GM19043 (cell line): ENCODE results near the gene PCDHGC3.
A peak's percentile ranks its signal among the peaks of the same experiment; 100 is the strongest.

Source experiments
- ATAC-seq: cut with Tn5 transposase; IDR thresholded peaks from one replicate; pipeline ENCODE4 v1.9.1; 2021; ENCODE audit warnings: low read depth; ENCODE audit not compliant: unreplicated experiment

The PCDHGC3 gene

DNA sequence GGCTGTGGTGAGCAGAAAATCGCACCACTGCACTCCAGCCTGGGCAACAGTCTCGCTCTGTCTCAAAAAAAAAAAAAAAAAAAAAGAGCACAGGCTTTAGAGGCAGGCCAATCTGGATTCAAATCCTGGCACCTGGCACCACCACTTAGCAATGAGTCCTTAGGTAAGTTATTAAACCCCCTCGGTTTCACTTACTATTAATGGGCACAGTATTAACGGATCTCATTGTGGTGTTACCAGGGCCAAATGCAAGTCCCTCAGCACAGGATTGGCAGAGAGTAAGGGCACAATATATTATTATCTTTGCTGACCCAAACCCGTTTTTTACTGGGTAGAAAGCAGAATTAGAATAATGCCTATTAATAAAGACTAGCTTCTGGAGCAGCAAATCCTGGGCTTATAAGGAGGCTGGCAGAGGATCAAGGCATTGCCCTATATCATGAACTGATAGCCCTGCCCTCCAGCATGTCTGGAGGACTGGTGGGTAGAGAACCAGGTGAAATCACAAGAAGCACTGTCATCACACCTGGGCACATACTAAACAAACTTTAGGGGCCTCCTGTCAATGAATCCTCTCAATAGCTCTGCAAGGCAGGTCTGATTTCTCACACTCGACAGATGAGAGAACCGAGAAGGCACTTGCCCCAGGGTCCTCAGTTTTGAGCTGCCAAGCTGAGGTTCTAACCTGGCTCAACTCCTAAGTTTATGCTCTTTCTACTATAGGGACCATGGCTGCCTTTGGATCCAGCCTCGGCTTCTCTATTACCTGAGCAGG, 30.8 kb downstream of the PCDHGC3 start:
- no peak for ATAC-seq

DNA sequence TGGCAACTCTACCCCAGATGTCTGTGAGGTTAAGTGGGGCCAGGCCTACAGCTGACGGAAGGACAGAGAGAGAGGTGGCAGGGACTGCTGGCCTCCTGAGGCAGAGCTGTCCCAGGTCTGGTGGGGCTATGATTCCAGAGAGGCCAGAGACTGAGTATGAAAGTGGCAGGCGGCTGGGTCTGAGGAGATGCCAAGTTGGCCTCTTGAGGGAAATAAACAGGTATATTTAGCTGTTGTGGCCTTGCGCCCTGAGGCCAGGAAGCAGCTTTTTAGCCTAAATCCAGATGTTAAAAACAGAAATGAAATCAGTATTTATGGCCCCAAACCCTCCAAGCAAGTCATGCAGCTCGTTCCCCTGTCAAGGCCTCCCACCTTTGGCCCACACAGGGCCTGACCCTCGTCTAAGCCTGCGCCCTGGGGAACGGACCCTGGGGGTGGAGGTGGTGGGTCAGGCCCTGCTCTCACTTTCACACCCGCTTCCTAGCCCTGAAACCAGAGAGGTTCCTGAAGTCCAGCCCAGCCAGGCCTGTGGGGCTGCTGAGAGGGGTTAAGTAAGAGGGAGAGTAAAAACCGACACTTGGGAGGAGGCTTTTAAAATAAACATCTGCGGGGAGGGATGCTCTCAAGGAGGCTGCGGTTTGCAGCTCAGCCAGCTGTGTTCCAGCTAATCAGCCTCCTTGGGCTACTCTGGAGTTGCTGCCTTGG, 31.8 kb downstream of the PCDHGC3 start:
- ATAC-seq, result peak; percentile 27

DNA sequence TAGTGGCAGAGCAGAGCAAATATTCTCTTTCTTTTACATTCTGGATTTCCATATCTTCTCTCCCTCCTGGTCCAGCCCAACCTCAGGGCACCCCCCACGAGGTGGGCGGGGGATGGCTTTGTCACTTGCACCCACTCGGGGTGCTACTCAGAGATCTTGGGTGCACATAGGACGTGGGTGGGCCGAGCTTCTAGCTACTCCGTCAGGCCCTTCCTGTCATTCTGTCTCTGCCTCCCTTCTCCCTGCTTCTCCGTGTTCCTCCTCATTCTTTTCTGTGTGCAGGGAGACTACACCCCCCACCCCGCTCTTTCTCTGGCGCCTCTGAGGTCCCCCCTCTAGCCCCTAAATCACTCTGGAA, 32.7 kb downstream of the PCDHGC3 start:
- no peak for ATAC-seq

DNA sequence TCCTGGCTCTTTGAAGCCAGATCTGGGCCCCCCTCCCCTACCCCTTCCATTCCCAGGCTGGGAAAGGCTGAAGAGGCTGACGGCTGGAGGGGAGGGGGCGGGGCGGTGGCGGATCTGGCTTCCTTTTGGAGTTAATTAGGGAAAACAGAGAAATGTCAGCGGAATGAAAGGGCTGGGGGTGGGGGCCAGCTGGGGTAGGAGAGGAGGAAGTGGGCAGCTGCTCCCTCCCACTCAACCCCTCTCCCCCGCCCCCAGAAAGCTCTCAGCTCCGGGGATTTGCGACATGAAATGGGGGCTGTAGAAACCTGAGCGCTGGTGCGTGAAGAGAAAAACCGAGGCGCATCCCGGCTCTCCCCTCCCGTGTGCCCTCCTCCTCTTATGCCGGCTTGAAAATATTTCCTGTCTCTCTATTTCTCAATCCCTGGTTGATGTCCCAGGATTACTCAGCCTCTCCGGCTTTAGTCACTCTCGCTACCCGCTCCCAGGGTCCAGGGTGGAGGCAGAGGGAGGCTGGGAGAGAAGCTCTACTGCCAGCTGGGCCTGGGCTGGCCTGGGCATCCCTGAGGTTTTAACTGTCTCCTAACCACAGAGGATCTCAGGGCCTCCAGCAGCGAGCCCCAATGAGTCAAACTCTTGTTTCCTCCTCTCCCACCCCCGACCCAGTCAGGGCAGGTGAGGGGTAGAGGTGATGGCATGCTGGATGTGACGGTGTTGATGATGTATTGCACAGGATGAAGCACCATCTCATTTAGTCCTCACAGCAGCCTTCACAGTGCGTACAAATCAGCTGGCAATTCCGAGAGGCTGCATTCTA, 33.2 kb downstream of the PCDHGC3 start:
- no peak for ATAC-seq

DNA sequence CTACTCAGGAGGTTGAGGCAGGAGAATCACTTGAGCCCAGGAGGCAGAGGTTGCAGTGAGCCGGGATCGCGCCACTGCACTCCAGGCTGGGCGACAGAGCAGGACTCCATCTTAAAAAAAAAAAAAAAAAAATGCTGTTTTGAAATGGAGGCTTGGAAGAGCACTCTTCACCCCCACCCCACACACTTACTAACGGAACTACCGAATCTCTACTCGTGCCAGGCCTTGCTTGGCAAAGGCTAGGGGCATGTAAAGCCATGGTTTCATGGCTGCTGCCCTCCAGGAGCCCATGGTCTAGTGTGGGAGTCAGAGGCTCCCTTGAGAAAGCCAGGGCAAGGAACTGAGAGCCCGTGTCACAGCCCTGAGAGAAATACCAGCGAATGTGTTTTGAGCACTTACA, 34.4 kb downstream of the PCDHGC3 start:
- ATAC-seq, result no peak

DNA sequence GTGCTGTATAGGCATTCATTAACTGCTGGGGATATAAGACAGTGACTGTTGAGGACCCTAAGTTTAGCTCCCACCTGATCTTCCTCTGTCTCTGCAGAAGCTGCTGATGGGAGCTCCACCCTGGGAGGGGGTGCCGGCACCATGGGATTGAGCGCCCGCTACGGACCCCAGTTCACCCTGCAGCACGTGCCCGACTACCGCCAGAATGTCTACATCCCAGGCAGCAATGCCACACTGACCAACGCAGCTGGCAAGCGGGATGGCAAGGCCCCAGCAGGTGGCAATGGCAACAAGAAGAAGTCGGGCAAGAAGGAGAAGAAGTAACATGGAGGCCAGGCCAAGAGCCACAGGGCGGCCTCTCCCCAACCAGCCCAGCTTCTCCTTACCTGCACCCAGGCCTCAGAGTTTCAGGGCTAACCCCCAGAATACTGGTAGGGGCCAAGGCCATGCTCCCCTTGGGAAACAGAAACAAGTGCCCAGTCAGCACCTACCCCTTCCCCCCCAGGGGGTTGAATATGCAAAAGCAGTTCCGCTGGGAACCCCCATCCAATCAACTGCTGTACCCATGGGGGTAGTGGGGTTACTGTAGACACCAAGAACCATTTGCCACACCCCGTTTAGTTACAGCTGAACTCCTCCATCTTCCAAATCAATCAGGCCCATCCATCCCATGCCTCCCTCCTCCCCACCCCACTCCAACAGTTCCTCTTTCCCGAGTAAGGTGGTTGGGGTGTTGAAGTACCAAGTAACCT, 35.3 kb downstream of the PCDHGC3 start:
- no peak for ATAC-seq

DNA sequence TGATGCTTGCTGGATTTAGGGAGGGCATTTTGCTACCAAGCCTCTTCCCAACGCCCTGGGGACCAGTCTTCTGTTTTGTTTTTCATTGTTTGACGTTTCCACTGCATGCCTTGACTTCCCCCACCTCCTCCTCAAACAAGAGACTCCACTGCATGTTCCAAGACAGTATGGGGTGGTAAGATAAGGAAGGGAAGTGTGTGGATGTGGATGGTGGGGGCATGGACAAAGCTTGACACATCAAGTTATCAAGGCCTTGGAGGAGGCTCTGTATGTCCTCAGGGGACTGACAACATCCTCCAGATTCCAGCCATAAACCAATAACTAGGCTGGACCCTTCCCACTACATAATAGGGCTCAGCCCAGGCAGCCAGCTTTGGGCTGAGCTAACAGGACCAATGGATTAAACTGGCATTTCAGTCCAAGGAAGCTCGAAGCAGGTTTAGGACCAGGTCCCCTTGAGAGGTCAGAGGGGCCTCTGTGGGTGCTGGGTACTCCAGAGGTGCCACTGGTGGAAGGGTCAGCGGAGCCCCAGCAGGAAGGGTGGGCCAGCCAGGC, 36.1 kb downstream of the PCDHGC3 start:
- no peak for ATAC-seq

DNA sequence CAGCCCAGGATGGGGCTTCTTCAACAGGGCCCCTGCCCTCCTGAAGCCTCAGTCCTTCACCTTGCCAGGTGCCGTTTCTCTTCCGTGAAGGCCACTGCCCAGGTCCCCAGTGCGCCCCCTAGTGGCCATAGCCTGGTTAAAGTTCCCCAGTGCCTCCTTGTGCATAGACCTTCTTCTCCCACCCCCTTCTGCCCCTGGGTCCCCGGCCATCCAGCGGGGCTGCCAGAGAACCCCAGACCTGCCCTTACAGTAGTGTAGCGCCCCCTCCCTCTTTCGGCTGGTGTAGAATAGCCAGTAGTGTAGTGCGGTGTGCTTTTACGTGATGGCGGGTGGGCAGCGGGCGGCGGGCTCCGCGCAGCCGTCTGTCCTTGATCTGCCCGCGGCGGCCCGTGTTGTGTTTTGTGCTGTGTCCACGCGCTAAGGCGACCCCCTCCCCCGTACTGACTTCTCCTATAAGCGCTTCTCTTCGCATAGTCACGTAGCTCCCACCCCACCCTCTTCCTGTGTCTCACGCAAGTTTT, 36.7 kb downstream of the PCDHGC3 start:
- no peak for ATAC-seq

DNA sequence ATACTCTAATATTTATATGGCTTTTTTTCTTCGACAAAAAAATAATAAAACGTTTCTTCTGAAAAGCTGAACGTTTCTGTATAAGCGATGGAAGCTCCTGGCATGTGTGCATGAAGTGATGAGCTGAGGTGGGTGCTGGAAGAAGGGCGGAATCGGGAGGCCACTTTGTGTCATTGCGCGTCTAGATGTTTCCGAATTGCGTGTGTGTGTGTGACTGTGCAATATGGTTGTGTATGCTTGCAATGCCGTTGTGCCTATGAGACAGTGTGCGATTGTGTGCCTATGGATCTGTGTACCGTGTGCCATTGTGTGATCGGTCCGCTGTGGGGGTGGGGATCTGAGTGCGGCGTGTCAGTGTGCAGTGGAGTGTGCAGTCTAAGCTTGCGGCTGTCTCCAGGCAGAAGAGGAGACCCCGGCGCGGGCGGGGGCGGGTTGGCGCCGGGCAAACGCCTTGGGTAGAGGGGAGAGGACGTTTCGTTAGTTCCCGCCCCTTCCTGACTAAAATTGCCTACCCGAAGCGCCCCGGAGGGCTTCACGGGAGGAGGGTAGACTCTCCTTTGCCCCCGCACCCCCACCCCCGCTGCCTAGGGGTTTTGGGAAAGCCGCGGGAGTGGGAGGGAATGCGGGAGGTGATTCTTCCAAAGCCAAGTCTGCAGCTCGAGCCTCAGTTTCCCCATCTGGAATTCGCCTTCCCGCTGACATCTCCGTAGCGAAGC, 37.3 kb downstream of the PCDHGC3 start:
- no peak for ATAC-seq

DNA sequence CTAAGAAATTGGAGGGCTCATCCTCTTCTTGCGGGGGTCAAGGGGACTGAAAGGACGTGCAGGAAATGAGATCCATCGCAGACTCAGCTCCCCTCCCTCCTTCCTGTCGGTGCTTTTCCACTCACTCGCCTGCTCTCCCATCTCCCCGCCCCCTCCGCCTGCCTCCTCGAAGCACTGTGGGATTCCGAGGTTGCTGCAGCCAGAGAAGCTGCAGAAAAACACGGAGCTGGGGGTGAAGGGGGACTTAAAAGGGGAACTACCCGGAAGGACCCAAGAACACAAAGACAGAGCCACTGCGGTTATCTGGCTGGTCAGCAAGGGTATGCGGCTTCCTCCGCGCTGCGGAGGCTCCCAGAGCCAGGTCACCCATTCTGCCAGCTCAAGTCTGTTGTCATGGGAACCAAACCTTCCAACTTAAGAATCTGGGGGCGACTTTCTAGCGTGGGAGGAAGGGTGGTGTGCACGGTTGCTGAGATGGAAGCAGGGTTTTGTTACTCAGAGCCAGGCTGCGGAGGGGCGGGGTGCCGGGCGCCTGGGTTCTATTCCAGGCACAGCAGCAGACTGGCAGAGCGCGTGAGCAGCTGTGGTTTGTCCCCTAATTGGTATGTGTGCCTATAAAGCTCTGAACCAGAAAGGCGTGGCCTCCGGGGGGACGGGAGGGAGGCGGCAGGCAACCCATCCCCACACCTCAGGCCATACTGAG, 38.0 kb downstream of the PCDHGC3 start:
- ATAC-seq, result no peak

DNA sequence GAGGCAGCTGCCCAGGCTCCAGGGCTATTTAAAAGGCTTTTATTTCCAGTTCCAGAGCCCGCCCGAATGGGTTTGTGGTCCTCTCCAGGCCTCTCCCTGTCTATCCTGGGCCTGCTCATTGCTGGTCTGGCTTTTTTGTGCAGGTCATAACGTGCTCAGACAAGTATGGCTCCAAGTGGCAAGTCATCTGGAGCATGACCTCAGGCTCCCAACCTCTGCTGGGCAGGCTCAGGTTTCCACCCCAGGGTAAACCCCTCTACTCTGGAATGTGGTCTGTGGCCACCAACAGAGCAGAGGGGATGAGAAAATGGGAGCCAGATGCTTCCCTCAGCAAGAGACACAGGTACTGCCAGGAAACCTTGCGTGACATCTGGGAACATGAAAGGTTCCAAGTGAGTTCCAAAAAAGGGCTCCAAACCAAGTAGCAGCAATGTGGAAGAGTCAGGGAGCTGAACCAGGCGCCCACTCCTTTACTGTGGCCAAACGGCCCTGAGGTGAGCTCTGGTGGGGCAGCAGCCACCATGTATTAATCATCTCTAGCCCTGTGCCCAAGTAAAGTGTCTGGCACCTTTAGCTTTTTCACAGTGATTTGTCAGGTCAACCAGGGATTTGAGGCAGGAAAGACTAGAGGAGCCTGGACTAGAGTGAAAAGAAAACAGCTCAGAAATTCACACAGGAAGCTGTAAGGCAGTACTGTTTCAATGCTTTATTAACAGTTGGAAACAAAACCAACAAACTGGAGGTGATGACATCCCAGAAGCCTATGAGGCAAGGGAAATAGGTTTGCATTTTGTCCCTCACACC, 38.8 kb downstream of the PCDHGC3 start:
- ATAC-seq, result no peak

DNA sequence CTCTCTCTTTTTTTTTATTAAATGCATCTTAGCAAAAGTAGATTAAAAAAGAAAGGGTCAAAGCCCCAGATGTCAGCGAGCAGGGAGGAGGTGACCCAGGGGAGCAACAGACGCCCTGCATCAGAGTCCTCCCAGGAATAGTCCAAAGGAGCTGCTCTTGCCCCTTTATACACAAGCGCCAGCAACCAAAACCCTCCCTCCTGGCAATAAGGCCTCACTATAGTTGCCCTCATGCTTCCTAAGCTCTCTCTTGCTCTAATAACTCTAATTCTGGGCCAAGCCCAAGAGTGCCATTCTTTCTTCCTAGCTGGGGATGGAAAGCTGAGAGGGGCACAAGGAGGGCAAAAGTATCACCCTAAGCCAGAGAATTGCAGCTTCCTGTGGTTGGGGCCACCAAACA, 39.4 kb downstream of the PCDHGC3 start:
- no peak for ATAC-seq

DNA sequence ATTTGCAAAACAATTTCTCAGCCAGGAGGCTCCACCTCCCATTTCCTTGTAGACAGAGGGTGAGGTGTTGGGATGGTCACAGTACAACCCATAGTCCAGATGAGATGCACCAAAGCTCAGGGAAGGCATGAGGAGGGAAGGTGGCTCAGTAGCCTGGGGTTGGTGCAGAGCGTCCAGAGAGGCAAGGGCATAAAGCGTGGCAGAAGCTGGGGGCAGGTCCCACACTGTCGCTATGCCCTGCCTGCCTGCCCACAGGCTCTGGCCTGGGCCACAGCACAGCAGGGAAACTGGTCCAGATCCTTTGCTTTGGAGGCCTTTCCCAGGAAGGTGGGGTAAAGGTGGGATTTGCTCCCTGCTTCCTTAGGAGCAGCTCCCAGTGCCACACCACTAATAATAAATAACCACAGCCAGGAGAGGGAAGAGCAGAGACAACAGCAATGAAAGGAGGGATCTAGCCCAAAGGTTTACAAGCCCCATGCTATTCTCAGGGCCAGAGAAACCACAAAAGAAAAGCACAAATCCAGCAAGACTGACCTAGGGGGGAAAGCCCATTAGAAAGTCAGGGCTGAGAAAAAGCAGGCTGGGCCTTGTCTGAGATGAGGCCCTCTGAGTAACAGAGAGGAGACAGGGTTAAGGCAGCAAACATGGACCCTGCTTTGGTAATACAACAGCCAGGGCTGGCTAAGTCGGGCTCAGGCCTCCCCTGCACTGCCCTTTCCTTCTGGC, 40.3 kb downstream of the PCDHGC3 start:
- ATAC-seq, result no peak

DNA sequence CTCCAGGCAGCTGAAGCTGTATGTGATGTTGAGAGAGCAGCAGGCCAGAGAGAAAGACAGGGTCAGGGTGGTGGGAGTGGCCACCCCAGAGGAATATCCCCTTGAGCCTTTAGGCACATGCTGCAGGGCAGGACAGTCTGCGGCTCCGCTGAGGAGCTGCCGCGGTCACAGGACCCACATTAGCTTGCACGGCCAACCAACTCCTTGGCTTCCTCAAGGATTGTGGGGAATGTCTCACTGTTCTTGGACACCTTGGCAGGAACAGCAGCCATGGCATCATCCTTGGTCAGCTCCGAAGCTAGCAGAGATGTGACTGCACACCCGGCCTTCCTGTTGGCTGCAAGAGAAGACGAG, 40.9 kb downstream of the PCDHGC3 start:
- ATAC-seq, result no peak

DNA sequence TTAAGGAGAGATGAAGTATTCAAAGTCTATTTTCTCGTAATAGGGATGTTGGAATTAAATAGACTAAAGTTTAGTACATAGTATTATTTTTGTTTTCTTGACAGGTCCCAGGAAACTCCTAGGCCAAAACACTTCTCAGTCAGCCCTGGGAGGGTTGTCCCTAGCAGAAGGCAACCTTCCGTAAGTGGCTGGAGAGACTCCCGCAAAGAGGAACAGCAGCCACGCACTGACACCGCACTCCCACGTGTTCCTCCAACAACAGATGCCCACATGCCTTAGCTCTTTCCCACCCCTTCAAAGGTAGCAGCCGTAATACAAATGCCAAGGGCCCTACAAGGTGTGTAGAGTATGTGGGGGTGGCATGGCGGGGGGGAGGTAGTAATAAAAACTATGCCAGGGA, 41.5 kb downstream of the PCDHGC3 start:
- no peak for ATAC-seq

DNA sequence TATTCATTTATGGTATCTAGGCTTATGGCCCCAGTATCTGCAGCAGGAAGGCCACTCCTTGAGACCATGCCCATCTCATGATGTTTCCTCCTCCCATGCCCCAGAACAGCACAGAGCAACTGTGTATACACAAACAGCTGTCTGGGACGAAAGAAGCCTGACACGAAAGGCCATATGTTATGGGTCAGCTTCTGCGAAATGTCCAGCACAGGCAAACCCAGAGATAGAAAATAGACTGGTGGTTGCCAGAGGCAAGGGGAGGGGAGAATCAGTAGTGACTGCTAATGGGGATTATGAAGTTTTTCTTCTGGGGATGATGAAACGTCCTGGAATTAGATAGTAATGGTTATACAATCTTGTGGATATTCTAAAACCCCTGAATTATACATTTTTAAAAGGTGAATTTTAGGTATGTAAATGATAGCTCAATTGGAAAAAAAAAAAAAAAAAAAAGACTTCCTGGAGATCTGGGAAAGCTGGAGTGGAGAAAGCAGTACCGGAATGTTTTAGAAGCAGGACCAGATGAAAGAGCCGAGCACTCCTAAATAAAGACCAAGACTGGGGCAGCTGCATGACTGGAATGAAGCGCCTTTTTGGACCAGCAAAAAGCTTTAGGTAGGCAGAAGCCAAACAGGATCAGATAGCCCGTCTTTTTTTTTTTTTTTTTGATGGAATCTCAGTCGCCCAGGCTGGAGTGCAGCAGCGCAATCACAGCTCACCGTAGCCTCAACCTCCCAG, 42.3 kb downstream of the PCDHGC3 start:
- no peak for ATAC-seq

DNA sequence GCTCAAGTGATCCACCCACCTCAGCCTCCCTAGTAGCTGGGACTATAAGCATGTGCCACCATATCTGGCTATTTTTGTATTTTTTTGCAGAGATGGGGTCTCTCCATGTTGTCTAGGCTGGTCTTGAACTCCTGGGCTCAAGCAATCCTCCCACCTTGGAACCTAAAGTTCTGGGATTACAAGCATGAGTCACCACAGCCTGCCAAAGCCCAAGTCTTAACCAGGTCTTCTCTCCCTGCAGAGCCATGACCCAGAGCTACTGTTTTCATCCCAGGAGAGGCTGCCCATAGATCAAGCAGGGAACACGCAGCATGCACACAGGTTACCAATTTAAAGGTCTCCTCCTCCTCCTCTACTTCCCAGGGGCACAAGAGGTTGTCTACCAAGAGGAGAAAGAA, 42.9 kb downstream of the PCDHGC3 start:
- no peak for ATAC-seq
